Endodermal cell (in vitro differentiated cells): ENCODE data around the gene TSEN34. TPM values are rescaled to one million over a fixed set of nuclear protein-coding genes. Genes with fewer than 3 reads are reported as not detected.
"Not testable (repeated sequence)": the region's sequence is repeated elsewhere in the genome, so short reads cannot be mapped to it uniquely, and the experiment has no call there.

Experiments
- DNase-seq: peaks from one replicate; pipeline ENCODE4 v3.0.0-alpha.2; 2017
- H3K27ac ChIP-seq: 2 replicates; pipeline ENCODE4 v1.5.1; 2013; ENCODE audit warnings: mild to moderate bottlenecking, low read depth, low read length, moderate library complexity
- H3K27me3 ChIP-seq: 2 replicates; pipeline ENCODE4 v1.6.1; 2013; ENCODE audit warnings: mild to moderate bottlenecking, low read length, moderate library complexity; ENCODE audit not compliant: insufficient read depth, control insufficient read depth, poor library complexity, severe bottlenecking
- H3K36me3 ChIP-seq: 2 replicates; pipeline ENCODE4 v1.7.0; 2013; ENCODE audit warnings: mild to moderate bottlenecking, low read length, moderate library complexity; ENCODE audit not compliant: control insufficient read depth, insufficient read depth
- H3K4me1 ChIP-seq: one replicate; pipeline ENCODE4 v1.7.0; 2013; ENCODE audit warnings: low read length; ENCODE audit not compliant: control insufficient read depth, insufficient read depth
- H3K4me3 ChIP-seq: 2 replicates; pipeline ENCODE4 v1.5.1; 2013; ENCODE audit warnings: mild to moderate bottlenecking, low read length, moderate library complexity
- H3K9ac ChIP-seq: 2 replicates; pipeline ENCODE4 v1.6.1; 2013; ENCODE audit warnings: mild to moderate bottlenecking, low read length, moderate library complexity; ENCODE audit not compliant: poor library complexity, severe bottlenecking; ENCODE audit errors: extremely low read depth
- H3K9me3 ChIP-seq: 2 replicates; pipeline ENCODE4 v1.6.1; 2013; ENCODE audit warnings: mild to moderate bottlenecking, low read length, moderate library complexity; ENCODE audit not compliant: control insufficient read depth
- H3K27ac Mint-ChIP-seq: 2 replicates; pipeline ENCODE4 v1.8.0; 2020; ENCODE audit warnings: mixed read lengths
- H3K27me3 Mint-ChIP-seq: 2 replicates; pipeline ENCODE4 v1.8.0; 2021; ENCODE audit warnings: mild to moderate bottlenecking, mixed read lengths; ENCODE audit not compliant: insufficient read depth
- H3K36me3 Mint-ChIP-seq: 2 replicates; pipeline ENCODE4 v1.8.0; 2020; ENCODE audit warnings: low read depth, mixed read lengths
- H3K4me1 Mint-ChIP-seq: 2 replicates; pipeline ENCODE4 v1.8.0; 2020; ENCODE audit warnings: mixed read lengths
- H3K4me3 Mint-ChIP-seq: 2 replicates; pipeline ENCODE4 v1.8.0; 2020; ENCODE audit warnings: mild to moderate bottlenecking, moderate library complexity, mixed read lengths
- H3K9me3 Mint-ChIP-seq: 2 replicates; pipeline ENCODE4 v1.8.0; 2020; ENCODE audit warnings: mild to moderate bottlenecking, mixed read lengths
- WGBS, 2 experiments: methylation state at CpG; one replicate each; pipeline versions ENCODE4 v1.1.5 to v1.1.7; 2013; ENCODE audit warnings: missing lambda C conversion rate in 2 of 2, mixed read lengths in 1 of 2; ENCODE audit not compliant: insufficient coverage in 1 of 2, insufficient read length in 1 of 2; 5-methylcytosine and 5-hydroxymethylcytosine counted together
- total RNA-seq, 2 donors: library from RNA; stranded (reverse); fragmentation: NEBNext Ultra II Directional in 1 of 2; extraction: Animal tissue kit (Norgen Biotek cat#: 25700) in 1 of 2; gene quantifications; 2 replicates in 1 of 2; 3 replicates in 1 of 2; pipeline ENCODE4 v1.2.1, GENCODE V29; 2021
- TF ChIP-seq, protein P1 (sequence below): fragments of 200-600 bp; sonication (generic); conservative IDR thresholded peaks from 2 replicates; pipeline ENCODE4 v1.5.0; 2021; ENCODE audit warnings: antibody characterized with exemption, mild to moderate bottlenecking

Gene TSEN34
- total RNA-seq, 2 donors from 2014 or later = 26.0 to 27.5 TPM

DNA sequence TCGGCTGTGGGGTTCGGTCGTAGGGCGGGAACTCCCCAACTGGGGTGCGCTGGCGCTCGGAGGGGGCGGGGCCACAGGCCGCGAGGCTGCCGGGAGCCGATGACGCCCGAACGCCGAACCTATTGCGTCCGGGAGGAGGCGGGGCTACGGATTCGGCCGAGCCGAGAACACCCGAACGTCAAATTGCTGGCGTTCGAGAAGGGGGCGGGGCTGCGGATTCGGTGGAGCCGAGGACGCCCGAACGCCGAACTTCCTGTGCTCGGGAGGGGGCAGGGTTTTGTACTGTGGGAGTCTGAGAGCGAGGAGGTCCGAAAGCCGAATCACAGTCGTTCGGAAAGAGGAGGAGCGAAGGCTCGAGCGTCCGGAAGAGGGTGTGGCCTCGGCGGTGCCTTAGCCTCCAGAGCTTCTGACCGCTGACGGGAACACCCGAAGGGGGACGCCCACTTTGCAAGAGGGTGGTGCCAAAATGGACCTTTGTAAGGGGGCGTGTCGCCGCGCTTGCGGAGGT, 551 bp upstream of the TSEN34 start:
- 0% methylated on average over 18 to 56 of the region's 56 CpGs for WGBS, 2 experiments
- Mint-ChIP-seq H3K4me1 (peaks cover 14% of the 10 kb centered on the region), H3K27ac (peak overlapping the region; percentile 100), H3K9me3 (no peaks in the 10 kb centered on the region), H3K27me3 (no peaks in the 10 kb centered on the region), H3K4me3 (peak overlapping the region; percentile 76), H3K36me3 (peaks cover 52% of the 10 kb centered on the region)
- Histone ChIP-seq H3K36me3 (peaks cover 44% of the 10 kb centered on the region), H3K9me3 (no peaks in the 10 kb centered on the region), H3K4me1 (no peaks in the 10 kb centered on the region), H3K27me3 (no peaks in the 10 kb centered on the region), H3K9ac (peak overlapping the region; percentile 88), H3K27ac (peak overlapping the region; percentile 98), H3K4me3 (peak overlapping the region; percentile 96)
- peak; percentile 100 for DNase-seq
- TF ChIP-seq, protein P1, sequence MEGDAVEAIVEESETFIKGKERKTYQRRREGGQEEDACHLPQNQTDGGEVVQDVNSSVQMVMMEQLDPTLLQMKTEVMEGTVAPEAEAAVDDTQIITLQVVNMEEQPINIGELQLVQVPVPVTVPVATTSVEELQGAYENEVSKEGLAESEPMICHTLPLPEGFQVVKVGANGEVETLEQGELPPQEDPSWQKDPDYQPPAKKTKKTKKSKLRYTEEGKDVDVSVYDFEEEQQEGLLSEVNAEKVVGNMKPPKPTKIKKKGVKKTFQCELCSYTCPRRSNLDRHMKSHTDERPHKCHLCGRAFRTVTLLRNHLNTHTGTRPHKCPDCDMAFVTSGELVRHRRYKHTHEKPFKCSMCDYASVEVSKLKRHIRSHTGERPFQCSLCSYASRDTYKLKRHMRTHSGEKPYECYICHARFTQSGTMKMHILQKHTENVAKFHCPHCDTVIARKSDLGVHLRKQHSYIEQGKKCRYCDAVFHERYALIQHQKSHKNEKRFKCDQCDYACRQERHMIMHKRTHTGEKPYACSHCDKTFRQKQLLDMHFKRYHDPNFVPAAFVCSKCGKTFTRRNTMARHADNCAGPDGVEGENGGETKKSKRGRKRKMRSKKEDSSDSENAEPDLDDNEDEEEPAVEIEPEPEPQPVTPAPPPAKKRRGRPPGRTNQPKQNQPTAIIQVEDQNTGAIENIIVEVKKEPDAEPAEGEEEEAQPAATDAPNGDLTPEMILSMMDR = no peak

DNA sequence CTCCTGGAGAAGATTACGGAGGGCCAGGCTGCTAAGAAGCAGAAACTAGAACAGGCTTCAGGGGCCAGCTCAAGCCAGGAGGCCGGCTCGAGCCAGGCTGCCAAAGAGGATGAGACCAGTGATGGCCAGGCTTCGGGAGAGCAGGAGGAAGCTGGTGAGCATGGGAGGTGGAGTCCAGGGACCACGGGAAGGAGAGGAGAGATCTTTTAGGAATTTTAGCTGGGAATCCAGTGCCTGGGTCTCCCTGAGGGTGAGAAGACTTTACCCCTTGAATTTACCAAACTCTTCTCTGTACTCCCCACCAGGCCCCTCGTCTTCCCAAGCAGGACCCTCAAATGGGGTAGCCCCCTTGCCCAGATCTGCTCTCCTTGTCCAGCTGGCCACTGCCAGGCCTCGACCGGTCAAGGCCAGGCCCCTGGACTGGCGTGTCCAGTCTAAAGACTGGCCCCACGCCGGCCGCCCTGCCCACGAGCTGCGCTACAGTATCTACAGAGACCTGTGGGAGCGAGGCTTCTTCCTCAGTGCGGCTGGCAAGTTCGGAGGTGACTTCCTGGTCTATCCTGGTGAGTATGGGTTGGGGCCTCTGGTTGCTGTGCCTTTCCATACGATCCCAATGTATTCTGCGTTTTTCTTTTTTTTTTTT, 824 bp downstream of the TSEN34 start:
- H3K4me1 Mint-ChIP-seq = peaks cover 14% of the 10 kb centered on the region

DNA sequence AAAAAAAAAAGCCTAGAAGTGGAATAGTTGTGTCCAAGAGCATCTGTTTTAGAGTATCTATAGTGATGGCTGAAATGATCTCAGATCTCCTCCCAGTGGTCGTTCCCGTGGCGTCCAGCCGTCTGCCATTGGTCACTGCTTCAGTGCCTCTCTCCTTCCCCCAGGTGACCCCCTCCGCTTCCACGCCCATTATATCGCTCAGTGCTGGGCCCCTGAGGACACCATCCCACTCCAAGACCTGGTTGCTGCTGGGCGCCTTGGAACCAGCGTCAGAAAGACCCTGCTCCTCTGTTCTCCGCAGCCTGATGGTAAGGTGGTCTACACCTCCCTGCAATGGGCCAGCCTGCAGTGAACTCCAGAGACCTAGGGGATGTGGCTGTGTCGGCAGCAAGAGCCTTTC, 1.9 kb downstream of the TSEN34 start:
- Histone ChIP-seq H3K27me3 (no peaks in the 10 kb centered on the region), H3K27ac (no peak overlapping the region), H3K9ac (no peak overlapping the region), H3K9me3 (no peaks in the 10 kb centered on the region), H3K4me1 (no peaks in the 10 kb centered on the region), H3K4me3 (no peak overlapping the region), H3K36me3 (peaks cover 36% of the 10 kb centered on the region)
- H3K27ac Mint-ChIP-seq = no peak overlapping the region
- no peaks in the 10 kb centered on the region for H3K9me3 Mint-ChIP-seq
- H3K36me3 Mint-ChIP-seq = peaks cover 44% of the 10 kb centered on the region
- TF ChIP-seq, protein P1 = no peak
- DNase-seq = no peak
- peaks cover 10% of the 10 kb centered on the region for H3K4me1 Mint-ChIP-seq
- WGBS, 2 experiments = 93 to 97% methylated on average over 5 to 11 of the region's 11 CpGs
- no peaks in the 10 kb centered on the region for H3K27me3 Mint-ChIP-seq
- H3K4me3 Mint-ChIP-seq = peak overlapping the region; percentile 76

More for the DNA sequence above, 824 bp downstream of the TSEN34 start:
- Histone ChIP-seq H3K27me3 (no peaks in the 10 kb centered on the region), H3K9ac (peak overlapping the region; percentile 79), H3K27ac (peak overlapping the region; percentile 98), H3K9me3 (no peaks in the 10 kb centered on the region), H3K36me3 (peaks cover 39% of the 10 kb centered on the region), H3K4me3 (peak overlapping the region; percentile 96), H3K4me1 (no peaks in the 10 kb centered on the region)
- Mint-ChIP-seq H3K4me3 (peak overlapping the region; percentile 76), H3K27ac (peak overlapping the region; percentile 93), H3K36me3 (peaks cover 46% of the 10 kb centered on the region), H3K9me3 (no peaks in the 10 kb centered on the region), H3K27me3 (no peaks in the 10 kb centered on the region)
- DNase-seq = no peak
- 68% methylated on average over 9 to 19 of the region's 19 CpGs for WGBS, 2 experiments
- TF ChIP-seq, protein P1 = no peak

DNA sequence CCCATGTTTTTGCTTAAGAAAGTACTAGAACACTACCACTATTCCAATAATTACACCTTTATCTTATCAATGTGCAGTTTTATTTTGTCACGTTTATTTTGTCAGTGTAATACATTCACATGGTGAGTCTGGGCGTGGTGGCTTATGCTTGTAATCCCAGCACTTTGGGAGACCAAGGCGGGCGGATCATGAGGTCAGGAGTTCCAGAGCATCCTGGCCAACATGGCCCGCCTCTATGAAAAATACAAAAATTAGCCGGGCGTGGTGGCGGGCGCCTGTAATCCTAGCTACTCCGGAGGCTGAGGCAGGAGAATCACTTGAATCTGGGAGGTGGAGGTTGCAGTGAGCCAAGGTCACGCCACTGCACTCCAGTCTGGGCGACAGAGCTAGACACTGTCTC, 3.4 kb downstream of the TSEN34 start:
- not testable (repeated sequence) for H3K4me3 Mint-ChIP-seq, H3K27ac ChIP-seq, H3K4me3 ChIP-seq, H3K9me3 ChIP-seq, DNase-seq, H3K27ac Mint-ChIP-seq, H3K9ac ChIP-seq, H3K27me3 ChIP-seq, H3K4me1 Mint-ChIP-seq, H3K4me1 ChIP-seq, H3K27me3 Mint-ChIP-seq, H3K9me3 Mint-ChIP-seq
- H3K36me3 Mint-ChIP-seq = peaks cover 44% of the 10 kb centered on the region
- 92 to 94% methylated on average over 8 to 12 of the region's 12 CpGs for WGBS, 2 experiments
- peaks cover 36% of the 10 kb centered on the region for H3K36me3 ChIP-seq
